ENCODE data around the gene SLC26A3. TPM values are rescaled to one million over a fixed set of nuclear protein-coding genes. Genes with fewer than 3 reads are reported as not detected.

The SLC26A3 gene
- total and polyA plus RNA-seq, 10 of the 15 experiments (the other 5 are each of a cell fraction or from before 2014, with no cell fraction given): 0.46 TPM; not detected in 9

GRCh38 chr7:107837145-107837512 is 34.1 kb upstream of the SLC26A3 start:
- ATAC-seq (no peak), DNase-seq (ENCODE audit: low read depth, low spot score) (no peak), FAIRE-seq (no peak)
- ChIA-PET POLR2A (no interaction called here), CTCF (interaction anchor here (0.8 kb wide), 1 partner anchor 38 kb away, joined by 3 read pairs; no protein-coding TSS in a partner anchor), SMC1A (ENCODE audit: uncharacterized antibody, unreplicated experiment) (no interaction called here), RAD21 (ENCODE audit: unreplicated experiment) (no interaction called here)
- no peaks in the 10 kb centered on the region for H3K36me3 ChIP-seq (ENCODE audit: control insufficient read depth in 2 of 2, insufficient read depth in 2 of 2, low read length in 1 of 2)
- no peak for TF ChIP-seq KAT2A (conservative IDR thresholded peaks at IDR 0.05; ENCODE audit: control insufficient read depth, low read depth, low read length)
- no peak for TF ChIP-seq NFYA (IDR thresholded peaks at IDR 0.05; ENCODE audit: borderline replicate concordance, low read depth, low read length)
- no peak for TF ChIP-seq POLR2AphosphoS5 (IDR thresholded peaks at IDR 0.05; ENCODE audit: low read length)
- TF ChIP-seq MYC (IDR thresholded peaks at IDR 0.05; ENCODE audit: insufficient read depth, insufficient read length, insufficient replicate concordance, low read length, severe bottlenecking): no peak
- TF ChIP-seq ZSCAN29 (IDR thresholded peaks at IDR 0.05): no peak
- TF ChIP-seq SIX5 (IDR thresholded peaks at IDR 0.05; ENCODE audit: low read depth, low read length, severe bottlenecking): no peak
- no peak for TF ChIP-seq ZNF592 (IDR thresholded peaks at IDR 0.05)
- TF ChIP-seq SIN3A (IDR thresholded peaks at IDR 0.05; ENCODE audit: low read depth, low read length): no peak
- TF ChIP-seq USF2 (IDR thresholded peaks at IDR 0.05; ENCODE audit: borderline replicate concordance, low read depth, low read length): no peak
- TF ChIP-seq IKZF1 (conservative IDR thresholded peaks at IDR 0.05): no peak
- no peak for TF ChIP-seq HDGF (IDR thresholded peaks at IDR 0.05)
- no peak for TF ChIP-seq CHD2 (IDR thresholded peaks at IDR 0.05; ENCODE audit: borderline replicate concordance, low read depth, low read length)
- no peaks in the 10 kb centered on the region for H4K20me1 ChIP-seq (ENCODE audit: control insufficient read depth, insufficient read depth)
- no TSS peak for BruUV-seq (replicated peaks)
- no peaks in the 10 kb centered on the region for H3K79me2 ChIP-seq (ENCODE audit: control insufficient read depth, insufficient read depth, low read length)
- no peaks in the 10 kb centered on the region for H3K4me1 ChIP-seq (ENCODE audit: control insufficient read depth, insufficient read depth, low read length)
- WGBS (ENCODE audit: insufficient coverage, insufficient replicate concordance, low lambda C conversion rate, missing lambda C conversion rate): 0% methylated on average over 1 of the region's 1 CpG
- H3K27ac ChIP-seq (ENCODE audit: control insufficient read depth, insufficient read depth): no peak overlapping the region
- no peak overlapping the region for H3K4me3 ChIP-seq
- H3K27me3 ChIP-seq (replicated peaks in 1 of 2; ENCODE audit: control insufficient read depth in 2 of 2, insufficient read depth in 2 of 2, low read length in 1 of 2): peaks cover 0 to 1% of the 10 kb centered on the region in 2 experiments; a peak in 3 of 4 replicates
- in situ Hi-C loops (cut with MboI) (no loop called here), intact Hi-C loops (cut with micrococcal nuclease; ENCODE audit: unreplicated experiment) (no loop called here)
- no peaks in the 10 kb centered on the region for H3K9me3 ChIP-seq (replicated peaks; ENCODE audit: control insufficient read depth, insufficient read depth, low read length)
- H3K9ac ChIP-seq (ENCODE audit: control insufficient read depth, insufficient read depth, low read length): no peak overlapping the region
- no peak overlapping the region for H2AFZ ChIP-seq (ENCODE audit: control insufficient read depth, low read depth, low read length)
- H3K4me2 ChIP-seq (ENCODE audit: control insufficient read depth, insufficient read depth): no peak overlapping the region

Measured in GM12878 (cell line).